ENCODE data around the gene UBE3C.

Gene UBE3C

GRCh38 chr7:157299317-157299612 is 160.5 kb downstream of the UBE3C start:
- DNase-seq, result no peak

- peak; percentile 36 for DNase-seq
Observed at GRCh38 chr7:157299613-157300368, 161.1 kb downstream of the UBE3C start.

- DNase-seq, result no peak
Observed at GRCh38 chr7:157300369-157300825, 161.7 kb downstream of the UBE3C start.

GRCh38 chr7:157301610-157302120 is 162.9 kb downstream of the UBE3C start:
- DNase-seq, result peak; percentile 27

GRCh38 chr7:157306846-157307838 is 168.4 kb downstream of the UBE3C start:
- DNase-seq, result no peak

- no peak for DNase-seq
Observed at GRCh38 chr7:157309988-157310668, 171.4 kb downstream of the UBE3C start.

GRCh38 chr7:157310676-157311185 is 172.0 kb downstream of the UBE3C start:
- no peak for DNase-seq

GRCh38 chr7:157312941-157313340 is 174.2 kb downstream of the UBE3C start:
- no peak for DNase-seq

- DNase-seq, result no peak
Observed at GRCh38 chr7:157313645-157314044, 174.9 kb downstream of the UBE3C start.

GRCh38 chr7:157318015-157318706 is 179.4 kb downstream of the UBE3C start:
- no peak for DNase-seq
